Natural killer cell treated with Interleukin-12 subunit alpha and Interleukin-12 subunit beta and Interleukin-15 and Interleukin-18, amount 100 ng/mL, for 72 hours (primary cell): ENCODE measurements around the gene FBLIM1. TPM values are rescaled to one million over a fixed set of nuclear protein-coding genes. Genes with fewer than 3 reads are reported as not detected.
"Not testable (repeated sequence)": the region's sequence is repeated elsewhere in the genome, so short reads cannot be mapped to it uniquely, and the experiment has no call there.

Experiments
- ATAC-seq, 2 donors: fragments of 150-1000 bp; cut with Tn5 transposase in 1 of 2; sonication (Bioruptor Pico), chemical (Tn5 transposase) in 1 of 2; 2 replicates each; pipeline ENCODE4 v1.10.0; 2021
- DNase-seq: peaks from one replicate; pipeline ENCODE4 v3.0.0; 2022; ENCODE audit warnings: low spot score
- H3K27ac Mint-ChIP-seq, 2 donors: 1 replicate in 1 of 2; 2 replicates in 1 of 2; pipeline ENCODE4 v1.8.0; 2022; ENCODE audit warnings: mixed read lengths in 2 of 2, mild to moderate bottlenecking in 1 of 2, moderate library complexity in 1 of 2
- H3K27me3 Mint-ChIP-seq, 2 donors: 1 replicate in 1 of 2; 2 replicates in 1 of 2; pipeline ENCODE4 v1.8.0; 2022; ENCODE audit warnings: mixed read lengths in 2 of 2
- H3K36me3 Mint-ChIP-seq: one replicate; pipeline ENCODE4 v1.8.0; 2022; ENCODE audit warnings: mixed read lengths
- H3K4me1 Mint-ChIP-seq, 2 donors: 1 replicate in 1 of 2; 2 replicates in 1 of 2; pipeline ENCODE4 v1.8.0; 2022; ENCODE audit warnings: low read depth in 2 of 2, mixed read lengths in 2 of 2, mild to moderate bottlenecking in 1 of 2
- H3K4me3 Mint-ChIP-seq: one replicate; pipeline ENCODE4 v1.8.0; 2022; ENCODE audit warnings: mixed read lengths
- H3K9me3 Mint-ChIP-seq: 2 replicates; pipeline ENCODE4 v1.8.0; 2022; ENCODE audit warnings: mixed read lengths
- total RNA-seq, 2 donors: library from RNA; stranded (reverse); gene quantifications; one replicate each; pipeline ENCODE4 v1.2.3, GENCODE V29; 2022

The FBLIM1 gene
- total RNA-seq, 2 donors from 2014 or later, result not detected

DNA sequence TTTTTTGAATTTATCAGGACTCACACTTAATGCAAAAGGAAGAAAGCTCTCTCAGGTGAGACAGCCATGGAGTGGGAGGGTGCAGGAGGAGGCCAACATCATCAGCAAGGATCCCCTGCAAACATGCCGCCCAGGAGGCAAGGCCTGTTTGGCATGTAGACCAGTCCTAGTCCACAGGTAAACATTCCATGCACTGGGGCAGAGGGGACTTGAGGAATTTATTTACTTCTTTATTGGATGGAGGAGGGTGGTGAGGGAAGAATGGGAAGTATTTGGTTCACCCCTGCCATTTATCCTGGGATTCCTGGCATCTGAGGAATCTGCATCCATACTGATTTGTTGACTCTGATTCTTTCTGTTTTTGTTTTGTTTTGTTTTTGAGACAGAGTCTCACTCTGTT, 50.4 kb downstream of the FBLIM1 start:
- Mint-ChIP-seq H3K27me3 (no peaks in the 10 kb centered on the region), H3K4me3 (no peak overlapping the region), H3K9me3 (no peaks in the 10 kb centered on the region), H3K27ac (no peak overlapping the region), H3K36me3 (no peaks in the 10 kb centered on the region), H3K4me1 (no peaks in the 10 kb centered on the region)
- no peak for DNase-seq
- no peak for ATAC-seq

DNA sequence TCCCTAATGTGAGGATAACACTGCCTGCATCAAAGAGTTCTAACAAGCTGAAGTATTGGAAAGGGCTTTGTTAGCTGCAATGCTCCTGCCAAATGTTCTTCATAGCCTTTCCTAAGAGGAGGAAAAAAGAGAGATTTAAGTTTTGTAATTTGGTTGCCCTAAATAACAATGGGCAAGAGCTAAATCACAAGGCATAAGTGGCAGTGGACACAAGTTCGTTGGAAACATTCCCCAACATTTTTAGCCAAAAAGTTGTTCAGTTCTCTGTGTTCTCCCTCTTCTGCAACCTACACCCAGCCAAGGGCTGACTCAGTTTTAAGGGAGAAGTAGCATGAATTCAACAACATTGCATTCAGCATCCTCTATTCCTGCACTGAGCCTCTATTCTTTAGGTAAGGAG, 51.5 kb downstream of the FBLIM1 start:
- Mint-ChIP-seq H3K27me3 (no peaks in the 10 kb centered on the region), H3K4me3 (no peak overlapping the region), H3K9me3 (no peaks in the 10 kb centered on the region), H3K27ac (no peak overlapping the region), H3K36me3 (no peaks in the 10 kb centered on the region), H3K4me1 (no peaks in the 10 kb centered on the region)
- ATAC-seq (no peak), DNase-seq (no peak)

GRCh38 chr1:15816674-15817073, 58.1 kb downstream of the FBLIM1 start:
- Mint-ChIP-seq H3K27ac (no peak overlapping the region), H3K36me3 (no peaks in the 10 kb centered on the region), H3K27me3 (no peaks in the 10 kb centered on the region), H3K4me3 (no peak overlapping the region), H3K4me1 (peaks cover 0 to 4% of the 10 kb centered on the region in 2 donors), H3K9me3 (no peaks in the 10 kb centered on the region)
- DNase-seq, result no peak
- no peak for ATAC-seq

GRCh38 chr1:15820478-15820877, 61.9 kb downstream of the FBLIM1 start:
- H3K4me1 Mint-ChIP-seq, result peaks cover 0 to 3% of the 10 kb centered on the region in 2 donors
- no peaks in the 10 kb centered on the region for H3K27me3 Mint-ChIP-seq
- H3K36me3 Mint-ChIP-seq, result no peaks in the 10 kb centered on the region
- H3K4me3 Mint-ChIP-seq, result no peak overlapping the region
- no peaks in the 10 kb centered on the region for H3K9me3 Mint-ChIP-seq
- ATAC-seq (no peak), DNase-seq (no peak)
- H3K27ac Mint-ChIP-seq, result no peak overlapping the region

DNA sequence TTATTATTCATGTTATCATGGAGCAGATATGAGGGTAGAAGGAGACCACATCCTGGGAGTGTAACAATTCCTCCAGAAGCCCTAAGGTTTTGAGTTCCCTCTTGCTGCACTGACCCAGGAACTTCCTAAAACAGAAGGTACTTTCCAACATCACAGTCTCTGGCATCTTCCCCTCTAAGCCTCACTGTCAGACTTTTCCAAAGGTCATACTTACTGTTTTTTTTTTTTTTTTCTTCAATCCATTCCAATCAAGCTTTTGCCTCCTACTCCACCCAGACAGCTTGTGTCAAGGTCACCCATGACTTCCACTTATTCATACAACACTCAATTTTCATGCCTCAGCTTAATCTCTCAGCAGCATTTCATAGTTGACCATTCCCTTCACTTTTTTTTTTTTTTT, 67.2 kb downstream of the FBLIM1 start:
- H3K27me3 Mint-ChIP-seq, result no peaks in the 10 kb centered on the region
- DNase-seq (no peak), ATAC-seq (no peak)
- no peaks in the 10 kb centered on the region for H3K36me3 Mint-ChIP-seq
- H3K4me1 Mint-ChIP-seq, result peaks cover 11% of the 10 kb centered on the region in 2 donors
- H3K9me3 Mint-ChIP-seq, result no peaks in the 10 kb centered on the region
- no peak overlapping the region for H3K27ac Mint-ChIP-seq
- H3K4me3 Mint-ChIP-seq, result no peak overlapping the region

GRCh38 chr1:15826810-15827507, 68.4 kb downstream of the FBLIM1 start:
- DNase-seq (no peak), ATAC-seq (no peak)
- Mint-ChIP-seq H3K27ac (no peak overlapping the region), H3K9me3 (no peaks in the 10 kb centered on the region), H3K36me3 (no peaks in the 10 kb centered on the region), H3K27me3 (no peaks in the 10 kb centered on the region), H3K4me3 (no peak overlapping the region), H3K4me1 (peaks cover 15% of the 10 kb centered on the region in 2 donors)

DNA sequence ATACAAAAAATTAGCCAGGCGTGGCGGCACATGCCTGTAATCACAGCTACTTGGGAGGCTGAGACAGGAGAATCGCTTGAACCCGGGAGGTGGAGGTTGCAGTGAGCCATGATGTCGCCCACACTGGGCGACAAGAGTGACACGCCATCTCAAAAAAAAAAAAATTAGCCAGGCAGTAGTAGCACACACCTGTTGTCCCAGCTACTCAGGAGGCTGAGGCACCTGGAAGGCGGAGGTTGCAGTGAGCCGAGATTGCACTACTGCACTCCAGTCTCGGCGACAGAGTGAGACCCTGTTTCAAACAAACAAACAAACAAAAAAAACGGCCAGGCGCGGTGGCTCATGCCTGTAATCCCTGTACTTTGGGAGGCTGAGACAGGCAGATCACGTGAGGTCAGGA, 69.0 kb downstream of the FBLIM1 start:
- H3K4me3 Mint-ChIP-seq, H3K9me3 Mint-ChIP-seq, ATAC-seq, H3K27me3 Mint-ChIP-seq, DNase-seq, H3K27ac Mint-ChIP-seq, H3K36me3 Mint-ChIP-seq: not testable (repeated sequence)
- peaks cover 15 to 16% of the 10 kb centered on the region in 2 donors for H3K4me1 Mint-ChIP-seq

GRCh38 chr1:15828931-15829330, 70.3 kb downstream of the FBLIM1 start:
- H3K9me3 Mint-ChIP-seq, H3K36me3 Mint-ChIP-seq: not testable (repeated sequence)

DNA sequence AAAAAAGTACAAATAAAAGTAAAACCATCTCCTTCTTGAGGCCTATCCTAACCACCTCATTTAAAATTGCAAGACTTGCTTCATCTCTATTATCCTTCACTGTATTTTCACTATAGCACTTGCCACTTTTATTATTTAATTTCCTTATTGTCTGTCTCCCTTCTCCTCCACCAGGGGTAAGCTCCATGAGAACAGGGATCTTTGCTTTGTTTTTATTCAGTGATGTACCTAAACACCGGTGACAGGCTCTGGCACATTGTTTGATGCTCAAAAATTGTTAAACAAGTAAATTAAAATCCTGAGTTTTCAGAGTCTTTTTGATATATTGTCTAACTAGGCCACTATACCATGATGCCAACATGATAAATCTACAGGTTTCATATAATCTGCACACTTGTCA, 71.7 kb downstream of the FBLIM1 start:
- Mint-ChIP-seq H3K4me1 (peaks cover 20 to 27% of the 10 kb centered on the region in 2 donors), H3K36me3 (no peaks in the 10 kb centered on the region), H3K27me3 (no peaks in the 10 kb centered on the region), H3K4me3 (peak overlapping the region; percentile 11), H3K9me3 (no peaks in the 10 kb centered on the region), H3K27ac (peak overlapping the region in 1 of 2 donors; percentile 60)
- no peak for DNase-seq
- no peak for ATAC-seq

More at GRCh38 chr1:15828931-15829330, 70.3 kb downstream of the FBLIM1 start:
- not testable (repeated sequence) for H3K27me3 Mint-ChIP-seq, ATAC-seq, H3K4me3 Mint-ChIP-seq, DNase-seq
- Mint-ChIP-seq H3K27ac (peak overlapping the region in 1 of 2 donors; percentile 60), H3K4me1 (peaks cover 16 to 18% of the 10 kb centered on the region in 2 donors)

- no peak for ATAC-seq
- H3K27ac Mint-ChIP-seq, result peak overlapping the region; percentile 95 to 97
Observed at GRCh38 chr1:15833069-15833679, 74.6 kb downstream of the FBLIM1 start.

DNA sequence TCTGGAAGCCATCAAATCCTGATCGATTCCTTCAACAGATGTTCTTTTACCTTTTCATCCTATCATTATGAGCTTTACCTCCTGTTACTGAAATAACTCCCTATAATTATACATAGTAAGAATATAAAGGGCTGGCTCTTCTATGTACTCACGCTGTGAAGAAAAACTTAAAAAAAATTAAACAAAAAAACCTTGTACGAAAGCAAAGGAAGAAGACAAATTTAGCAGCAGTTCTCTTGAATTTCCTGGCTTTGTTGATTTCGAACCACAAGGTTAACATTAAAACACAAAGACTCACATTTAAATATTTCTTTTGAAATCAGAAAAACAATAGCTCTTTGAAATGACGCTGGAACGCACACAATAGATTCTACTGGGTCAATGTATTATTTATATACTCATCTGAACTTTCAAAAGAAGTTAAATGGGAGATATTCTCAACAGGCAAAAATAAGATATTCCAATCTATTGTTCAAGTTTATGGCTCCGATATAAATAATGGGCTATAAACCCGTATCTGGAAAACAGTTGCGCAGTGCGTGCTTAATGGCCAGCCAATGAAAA, 75.3 kb downstream of the FBLIM1 start:
- Mint-ChIP-seq H3K4me1 (peaks cover 31 to 46% of the 10 kb centered on the region in 2 donors), H3K9me3 (no peaks in the 10 kb centered on the region), H3K27me3 (no peaks in the 10 kb centered on the region), H3K27ac (peak overlapping the region; percentile 95 to 97), H3K4me3 (peak overlapping the region; percentile 95), H3K36me3 (no peaks in the 10 kb centered on the region)
- no peak for ATAC-seq
- no peak for DNase-seq

More at GRCh38 chr1:15833069-15833679, 74.6 kb downstream of the FBLIM1 start:
- H3K36me3 Mint-ChIP-seq, result no peaks in the 10 kb centered on the region
- H3K9me3 Mint-ChIP-seq, result no peaks in the 10 kb centered on the region
- H3K27me3 Mint-ChIP-seq, result no peaks in the 10 kb centered on the region
- H3K4me3 Mint-ChIP-seq, result peak overlapping the region; percentile 95
- peaks cover 31 to 46% of the 10 kb centered on the region in 2 donors for H3K4me1 Mint-ChIP-seq
- DNase-seq, result no peak

GRCh38 chr1:15834406-15835204, 76.0 kb downstream of the FBLIM1 start:
- H3K4me3 Mint-ChIP-seq, result peak overlapping the region; percentile 95
- H3K27ac Mint-ChIP-seq, result peak overlapping the region; percentile 95 to 97
- peak; percentile 76 to 79 for ATAC-seq
- H3K9me3 Mint-ChIP-seq, result no peaks in the 10 kb centered on the region
- peaks cover 31 to 44% of the 10 kb centered on the region in 2 donors for H3K4me1 Mint-ChIP-seq
- no peaks in the 10 kb centered on the region for H3K27me3 Mint-ChIP-seq
- no peaks in the 10 kb centered on the region for H3K36me3 Mint-ChIP-seq
- DNase-seq, result peak; percentile 92

DNA sequence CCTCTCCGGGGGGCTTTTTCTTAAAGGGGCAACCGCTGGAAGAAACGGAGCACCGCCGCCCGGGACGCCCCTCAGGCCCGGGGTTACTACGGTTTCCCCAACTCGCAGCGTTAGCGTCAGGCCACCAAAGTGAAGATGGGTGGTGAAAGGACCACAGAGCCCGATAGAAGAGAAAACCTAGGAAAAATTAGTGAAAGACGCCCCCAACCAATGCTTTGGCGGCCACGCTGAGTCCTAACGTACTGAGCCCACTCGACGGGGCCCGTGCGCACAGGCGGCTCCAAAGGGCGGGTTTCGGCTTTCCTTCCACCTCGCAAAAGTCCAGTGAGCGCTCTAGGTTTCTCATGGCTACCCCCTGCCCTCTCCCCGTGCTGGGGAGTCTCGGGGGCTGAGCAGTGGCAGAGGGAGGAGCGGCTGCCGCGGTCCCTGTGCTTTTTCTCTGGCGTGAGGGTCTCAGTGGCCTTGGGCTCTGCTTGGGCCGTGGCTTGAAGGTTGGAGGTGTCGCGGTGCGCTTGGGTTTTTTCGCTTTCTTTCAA, 76.7 kb downstream of the FBLIM1 start:
- Mint-ChIP-seq H3K27ac (peak overlapping the region; percentile 95 to 97), H3K36me3 (no peaks in the 10 kb centered on the region), H3K4me3 (peak overlapping the region; percentile 95), H3K9me3 (no peaks in the 10 kb centered on the region), H3K4me1 (peaks cover 24 to 37% of the 10 kb centered on the region in 2 donors), H3K27me3 (no peaks in the 10 kb centered on the region)
- DNase-seq, result peak; percentile 61
- peak; percentile 1 to 7 for ATAC-seq
